Measurements from ENCODE around the gene GRB7. TPM values are rescaled to one million over a fixed set of nuclear protein-coding genes. Genes with fewer than 3 reads are reported as not detected.
"Not testable (repeated sequence)": the region's sequence is repeated elsewhere in the genome, so short reads cannot be mapped to it uniquely, and the experiment has no call there.

Gene GRB7
- total RNA-seq, 1 donor from 2014 or later: not detected

- no peak for DNase-seq (ENCODE audit: low read depth, low spot score)
- Mint-ChIP-seq H3K36me3 (ENCODE audit: low read depth) (no peaks in the 10 kb centered on the region), H3K4me1 (no peaks in the 10 kb centered on the region), H3K9me3 (no peaks in the 10 kb centered on the region), H3K27ac (ENCODE audit: unreplicated experiment) (no peak overlapping the region), H3K27me3 (ENCODE audit: low read depth) (peaks cover 64% of the 10 kb centered on the region), H3K4me3 (no peak overlapping the region)
- no peak for TF ChIP-seq CTCF (conservative IDR thresholded peaks at IDR 0.05)
Observed at GRCh38 chr17:39744836-39745215, 7.1 kb downstream of the GRB7 start.

- Mint-ChIP-seq H3K27ac (ENCODE audit: unreplicated experiment) (no peak overlapping the region), H3K4me1 (no peaks in the 10 kb centered on the region), H3K9me3 (no peaks in the 10 kb centered on the region), H3K4me3 (no peak overlapping the region), H3K27me3 (ENCODE audit: low read depth) (peaks cover 57% of the 10 kb centered on the region), H3K36me3 (ENCODE audit: low read depth) (no peaks in the 10 kb centered on the region)
- TF ChIP-seq CTCF (conservative IDR thresholded peaks at IDR 0.05): no peak
- no peak for DNase-seq (ENCODE audit: low read depth, low spot score)
Observed at GRCh38 chr17:39745335-39746144, 7.8 kb downstream of the GRB7 start.

DNA sequence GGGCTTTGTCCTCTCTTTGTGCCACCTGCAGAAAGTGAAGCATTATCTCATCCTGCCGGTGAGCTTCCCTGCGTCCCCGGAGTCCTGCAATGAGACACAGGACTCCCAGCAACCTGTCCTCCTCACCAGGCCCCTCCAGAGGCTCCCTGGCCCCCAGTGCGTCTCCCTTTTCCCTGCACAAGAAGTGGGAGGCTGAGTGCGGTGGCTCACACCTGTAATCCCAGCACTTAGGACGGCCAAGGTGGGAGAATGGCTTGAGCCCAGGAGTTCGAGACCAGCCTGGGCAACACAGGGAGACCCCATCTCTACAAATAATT, 8.4 kb downstream of the GRB7 start:
- no peaks in the 10 kb centered on the region for H3K4me1 Mint-ChIP-seq
- TF ChIP-seq CTCF (conservative IDR thresholded peaks at IDR 0.05): no peak
- no peaks in the 10 kb centered on the region for H3K9me3 Mint-ChIP-seq
- H3K36me3 Mint-ChIP-seq (ENCODE audit: low read depth): no peaks in the 10 kb centered on the region
- H3K27me3 Mint-ChIP-seq (ENCODE audit: low read depth): peaks cover 51% of the 10 kb centered on the region
- no peak for DNase-seq (ENCODE audit: low read depth, low spot score)
- H3K27ac Mint-ChIP-seq (ENCODE audit: unreplicated experiment): no peak overlapping the region
- H3K4me3 Mint-ChIP-seq: no peak overlapping the region

- H3K4me3 Mint-ChIP-seq: no peak overlapping the region
- no peaks in the 10 kb centered on the region for H3K4me1 Mint-ChIP-seq
- no peaks in the 10 kb centered on the region for H3K36me3 Mint-ChIP-seq (ENCODE audit: low read depth)
- DNase-seq (ENCODE audit: low read depth, low spot score): no peak
- H3K27me3 Mint-ChIP-seq (ENCODE audit: low read depth): peaks cover 44% of the 10 kb centered on the region
- TF ChIP-seq CTCF (conservative IDR thresholded peaks at IDR 0.05): no peak
- peak overlapping the region; percentile 39 for H3K27ac Mint-ChIP-seq (ENCODE audit: unreplicated experiment)
- no peaks in the 10 kb centered on the region for H3K9me3 Mint-ChIP-seq
Observed at GRCh38 chr17:39747745-39748144, 10.0 kb downstream of the GRB7 start.

DNA sequence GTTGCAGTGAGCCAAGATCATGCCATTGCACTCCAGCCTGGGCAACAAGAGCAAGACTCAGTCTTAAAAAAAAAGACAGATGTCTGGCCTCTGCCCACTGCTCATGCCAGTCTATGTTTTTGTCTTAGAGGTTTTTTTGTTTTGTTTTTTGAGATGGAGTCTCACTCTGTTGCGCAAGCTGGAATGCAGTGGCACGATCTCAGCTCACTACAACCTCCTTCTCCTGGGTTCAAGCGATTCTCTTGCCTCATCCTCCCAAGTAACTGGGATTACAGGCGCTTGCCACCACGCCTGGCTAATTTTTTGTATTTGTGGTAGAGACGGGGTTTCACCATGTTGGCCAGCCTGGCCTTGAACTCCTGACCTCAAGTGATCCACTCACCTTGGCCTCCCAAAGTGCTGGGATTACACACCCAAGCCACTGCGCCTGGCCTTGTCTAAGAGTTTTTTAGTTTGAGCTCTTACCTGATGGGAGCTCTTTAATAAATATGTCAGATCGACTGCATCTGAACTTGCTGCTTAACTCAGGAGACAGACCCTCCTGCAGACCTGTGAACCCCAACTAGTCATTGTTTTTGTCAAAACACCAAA, 10.8 kb downstream of the GRB7 start:
- not testable (repeated sequence) for DNase-seq (ENCODE audit: low read depth, low spot score)
- H3K27me3 Mint-ChIP-seq (ENCODE audit: low read depth): peaks cover 39% of the 10 kb centered on the region

More for the DNA sequence above, 10.8 kb downstream of the GRB7 start:
- H3K4me3 Mint-ChIP-seq; H3K36me3 Mint-ChIP-seq (ENCODE audit: low read depth); H3K27ac Mint-ChIP-seq (ENCODE audit: unreplicated experiment); H3K9me3 Mint-ChIP-seq; H3K4me1 Mint-ChIP-seq: not testable (repeated sequence)
